Measurements from ENCODE around the gene STIP1. TPM values are rescaled to one million over a fixed set of nuclear protein-coding genes. Genes with fewer than 3 reads are reported as not detected.

STIP1 gene
- total and polyA plus RNA-seq, 9 of the 15 experiments (the other 6 are each of a cell fraction or from before 2014, with no cell fraction given), result 58.1 to 465 (median 346) TPM

- TF ChIP-seq MITF (IDR thresholded peaks at IDR 0.05) (no peak; the same call in 1 of the 2 replicates), TBP (optimal IDR thresholded peaks at IDR 0.05; ENCODE audit: low read depth, low read length) (peak; percentile 96), ZNF175 (CRISPR knock-in tag; IDR thresholded peaks at IDR 0.05; ENCODE audit: low read depth) (peak; percentile 75; the same call in 1 of the 2 replicates), C11orf30 (IDR thresholded peaks at IDR 0.05; ENCODE audit: low read depth) (peak; percentile 55; the same call in 1 of the 2 replicates), JUN (IDR thresholded peaks at IDR 0.05; ENCODE audit: borderline replicate concordance, low read depth, low read length) (peak; percentile 6; the same call in 1 of the 2 replicates), JUN (CRISPR knock-in tag; IDR thresholded peaks at IDR 0.05; ENCODE audit: borderline replicate concordance) (0 out of 2 replicates have a peak, but pooled peaks have one; percentile 47), E2F1 (CRISPR knock-in tag; IDR thresholded peaks at IDR 0.05) (no peak), ZNF584 (CRISPR knock-in tag; IDR thresholded peaks at IDR 0.05; ENCODE audit: low read depth) (0 out of 2 replicates have a peak, but pooled peaks have one; percentile 51), SMARCA4 (IDR thresholded peaks at IDR 0.05) (peak; percentile 46; the same call in 1 of the 2 replicates), NFIX (CRISPR knock-in tag; IDR thresholded peaks at IDR 0.05; ENCODE audit: low read depth) (0 out of 2 replicates have a peak, but pooled peaks have one; percentile 1), HINFP (tag; conservative IDR thresholded peaks at IDR 0.05; ENCODE audit: low read depth) (0 out of 2 replicates have a peak, but pooled peaks have one; percentile 14), DMBX1 (CRISPR knock-in tag; IDR thresholded peaks at IDR 0.05; ENCODE audit: borderline replicate concordance) (no peak; the same call in 1 of the 2 replicates)
- TF ChIP-seq, protein P1, sequence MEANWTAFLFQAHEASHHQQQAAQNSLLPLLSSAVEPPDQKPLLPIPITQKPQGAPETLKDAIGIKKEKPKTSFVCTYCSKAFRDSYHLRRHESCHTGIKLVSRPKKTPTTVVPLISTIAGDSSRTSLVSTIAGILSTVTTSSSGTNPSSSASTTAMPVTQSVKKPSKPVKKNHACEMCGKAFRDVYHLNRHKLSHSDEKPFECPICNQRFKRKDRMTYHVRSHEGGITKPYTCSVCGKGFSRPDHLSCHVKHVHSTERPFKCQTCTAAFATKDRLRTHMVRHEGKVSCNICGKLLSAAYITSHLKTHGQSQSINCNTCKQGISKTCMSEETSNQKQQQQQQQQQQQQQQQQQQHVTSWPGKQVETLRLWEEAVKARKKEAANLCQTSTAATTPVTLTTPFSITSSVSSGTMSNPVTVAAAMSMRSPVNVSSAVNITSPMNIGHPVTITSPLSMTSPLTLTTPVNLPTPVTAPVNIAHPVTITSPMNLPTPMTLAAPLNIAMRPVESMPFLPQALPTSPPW (CRISPR knock-in tag; IDR thresholded peaks at IDR 0.05), result peak; percentile 79
- TF ChIP-seq, protein P2, sequence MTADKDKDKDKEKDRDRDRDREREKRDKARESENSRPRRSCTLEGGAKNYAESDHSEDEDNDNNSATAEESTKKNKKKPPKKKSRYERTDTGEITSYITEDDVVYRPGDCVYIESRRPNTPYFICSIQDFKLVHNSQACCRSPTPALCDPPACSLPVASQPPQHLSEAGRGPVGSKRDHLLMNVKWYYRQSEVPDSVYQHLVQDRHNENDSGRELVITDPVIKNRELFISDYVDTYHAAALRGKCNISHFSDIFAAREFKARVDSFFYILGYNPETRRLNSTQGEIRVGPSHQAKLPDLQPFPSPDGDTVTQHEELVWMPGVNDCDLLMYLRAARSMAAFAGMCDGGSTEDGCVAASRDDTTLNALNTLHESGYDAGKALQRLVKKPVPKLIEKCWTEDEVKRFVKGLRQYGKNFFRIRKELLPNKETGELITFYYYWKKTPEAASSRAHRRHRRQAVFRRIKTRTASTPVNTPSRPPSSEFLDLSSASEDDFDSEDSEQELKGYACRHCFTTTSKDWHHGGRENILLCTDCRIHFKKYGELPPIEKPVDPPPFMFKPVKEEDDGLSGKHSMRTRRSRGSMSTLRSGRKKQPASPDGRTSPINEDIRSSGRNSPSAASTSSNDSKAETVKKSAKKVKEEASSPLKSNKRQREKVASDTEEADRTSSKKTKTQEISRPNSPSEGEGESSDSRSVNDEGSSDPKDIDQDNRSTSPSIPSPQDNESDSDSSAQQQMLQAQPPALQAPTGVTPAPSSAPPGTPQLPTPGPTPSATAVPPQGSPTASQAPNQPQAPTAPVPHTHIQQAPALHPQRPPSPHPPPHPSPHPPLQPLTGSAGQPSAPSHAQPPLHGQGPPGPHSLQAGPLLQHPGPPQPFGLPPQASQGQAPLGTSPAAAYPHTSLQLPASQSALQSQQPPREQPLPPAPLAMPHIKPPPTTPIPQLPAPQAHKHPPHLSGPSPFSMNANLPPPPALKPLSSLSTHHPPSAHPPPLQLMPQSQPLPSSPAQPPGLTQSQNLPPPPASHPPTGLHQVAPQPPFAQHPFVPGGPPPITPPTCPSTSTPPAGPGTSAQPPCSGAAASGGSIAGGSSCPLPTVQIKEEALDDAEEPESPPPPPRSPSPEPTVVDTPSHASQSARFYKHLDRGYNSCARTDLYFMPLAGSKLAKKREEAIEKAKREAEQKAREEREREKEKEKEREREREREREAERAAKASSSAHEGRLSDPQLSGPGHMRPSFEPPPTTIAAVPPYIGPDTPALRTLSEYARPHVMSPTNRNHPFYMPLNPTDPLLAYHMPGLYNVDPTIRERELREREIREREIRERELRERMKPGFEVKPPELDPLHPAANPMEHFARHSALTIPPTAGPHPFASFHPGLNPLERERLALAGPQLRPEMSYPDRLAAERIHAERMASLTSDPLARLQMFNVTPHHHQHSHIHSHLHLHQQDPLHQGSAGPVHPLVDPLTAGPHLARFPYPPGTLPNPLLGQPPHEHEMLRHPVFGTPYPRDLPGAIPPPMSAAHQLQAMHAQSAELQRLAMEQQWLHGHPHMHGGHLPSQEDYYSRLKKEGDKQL (CRISPR knock-in tag; IDR thresholded peaks at IDR 0.05; ENCODE audit: borderline replicate concordance), result no peak
Measured at GRCh38 chr11:64240435-64241240, 54.7 kb downstream of the STIP1 start, which contains the start of gene FKBP2 (continued).
